Effector memory CD4-positive, alpha-beta T cell (primary cell): ENCODE measurements around the gene DCAF4.
A peak's percentile ranks its signal among the peaks of the same experiment; 100 is the strongest.

Experiments used
- DNase-seq, 3 donors: peaks; one replicate each; pipeline ENCODE4 v3.0.0-alpha.2; 2020
- H3K27ac ChIP-seq: 2 replicates; pipeline ENCODE4 v1.7.0; 2013; ENCODE audit warnings: mild to moderate bottlenecking, low read length, moderate library complexity; ENCODE audit not compliant: insufficient read depth, poor library complexity, severe bottlenecking
- H3K27me3 ChIP-seq: replicated peaks from 2 replicates; pipeline ENCODE4 v1.7.0; 2013; ENCODE audit warnings: mild to moderate bottlenecking, low read length; ENCODE audit not compliant: insufficient read depth, control insufficient read depth, poor library complexity, severe bottlenecking
- H3K36me3 ChIP-seq: 2 replicates; pipeline ENCODE4 v1.7.0; 2013; ENCODE audit warnings: mild to moderate bottlenecking, low read length, moderate library complexity; ENCODE audit not compliant: control insufficient read depth, insufficient read depth
- H3K4me1 ChIP-seq: 2 replicates; pipeline ENCODE4 v1.7.0; 2013; ENCODE audit warnings: low read length, mild to moderate bottlenecking; ENCODE audit not compliant: control insufficient read depth, insufficient read depth, poor library complexity, severe bottlenecking
- H3K4me3 ChIP-seq: 2 replicates; pipeline ENCODE4 v1.7.0; 2013; ENCODE audit warnings: low read length, low read depth, mild to moderate bottlenecking; ENCODE audit not compliant: insufficient read depth, poor library complexity, severe bottlenecking
- H3K9me3 ChIP-seq: 2 replicates; pipeline ENCODE4 v1.7.0; 2013; ENCODE audit warnings: mild to moderate bottlenecking, low read length, moderate library complexity; ENCODE audit not compliant: control insufficient read depth

Gene DCAF4

GRCh38 chr14:72893636-72894322 is 32.5 kb upstream of the DCAF4 start, which contains the start of gene DPF3:
TSS of gene DPF3 (minus strand) at chr14:72894101. CDS start at chr14:72894088, 13 bp downstream.
- H3K27me3 ChIP-seq, result peaks cover 18% of the 10 kb centered on the region
- peak within 1 kb of the TSS; percentile 91 for H3K4me3 ChIP-seq
- H3K9me3 ChIP-seq, result no peaks in the 10 kb centered on the region
- H3K4me1 ChIP-seq, result peaks cover 10% of the 10 kb centered on the region
- peak within 1 kb of the TSS; percentile 25 for H3K27ac ChIP-seq
- no peaks in the 10 kb centered on the region for H3K36me3 ChIP-seq
- DNase-seq, result peak; percentile 86 to 91 (median 89)

- Histone ChIP-seq H3K36me3 (no peaks in the 10 kb centered on the region), H3K4me1 (peaks cover 10% of the 10 kb centered on the region), H3K27me3 (peaks cover 18% of the 10 kb centered on the region), H3K4me3 (peak overlapping the region; percentile 91), H3K27ac (no peak overlapping the region), H3K9me3 (no peaks in the 10 kb centered on the region)
- no peak for DNase-seq
Observed at GRCh38 chr14:72894323-72894622, 32.0 kb upstream of the DCAF4 start.

- no peaks in the 10 kb centered on the region for H3K36me3 ChIP-seq
- peaks cover 18% of the 10 kb centered on the region for H3K27me3 ChIP-seq
- no peak overlapping the region for H3K27ac ChIP-seq
- H3K4me1 ChIP-seq, result peaks cover 10% of the 10 kb centered on the region
- H3K4me3 ChIP-seq, result peak overlapping the region; percentile 91
- no peak for DNase-seq
- H3K9me3 ChIP-seq, result no peaks in the 10 kb centered on the region
Observed at GRCh38 chr14:72894623-72895378, 31.5 kb upstream of the DCAF4 start.

GRCh38 chr14:72898448-72898847 is 27.8 kb upstream of the DCAF4 start:
- Histone ChIP-seq H3K9me3 (no peaks in the 10 kb centered on the region), H3K27me3 (peaks cover 10% of the 10 kb centered on the region), H3K27ac (no peak overlapping the region), H3K4me3 (no peak overlapping the region), H3K4me1 (no peaks in the 10 kb centered on the region), H3K36me3 (no peaks in the 10 kb centered on the region)
- DNase-seq, result no peak

- Histone ChIP-seq H3K27ac (no peak overlapping the region), H3K4me1 (no peaks in the 10 kb centered on the region), H3K4me3 (no peak overlapping the region), H3K27me3 (no peaks in the 10 kb centered on the region), H3K9me3 (no peaks in the 10 kb centered on the region), H3K36me3 (no peaks in the 10 kb centered on the region)
- DNase-seq, result no peak
Observed at GRCh38 chr14:72901361-72901760, 24.9 kb upstream of the DCAF4 start.

GRCh38 chr14:72902801-72903530 is 23.3 kb upstream of the DCAF4 start:
- DNase-seq, result no peak
- no peaks in the 10 kb centered on the region for H3K36me3 ChIP-seq

GRCh38 chr14:72903716-72904115 is 22.5 kb upstream of the DCAF4 start:
- H3K36me3 ChIP-seq, result no peaks in the 10 kb centered on the region
- H3K27ac ChIP-seq, result no peak overlapping the region
- H3K9me3 ChIP-seq, result no peaks in the 10 kb centered on the region
- no peaks in the 10 kb centered on the region for H3K4me1 ChIP-seq
- no peak overlapping the region for H3K4me3 ChIP-seq
- no peak for DNase-seq
- no peaks in the 10 kb centered on the region for H3K27me3 ChIP-seq

More at GRCh38 chr14:72902801-72903530, 23.3 kb upstream of the DCAF4 start:
- no peak overlapping the region for H3K27ac ChIP-seq
- no peak overlapping the region for H3K4me3 ChIP-seq
- H3K4me1 ChIP-seq, result no peaks in the 10 kb centered on the region
- no peaks in the 10 kb centered on the region for H3K27me3 ChIP-seq
- H3K9me3 ChIP-seq, result no peaks in the 10 kb centered on the region

- no peak for DNase-seq
- H3K9me3 ChIP-seq, result no peaks in the 10 kb centered on the region
- H3K4me3 ChIP-seq, result no peak overlapping the region
- no peaks in the 10 kb centered on the region for H3K4me1 ChIP-seq
- H3K27me3 ChIP-seq, result no peaks in the 10 kb centered on the region
- H3K27ac ChIP-seq, result no peak overlapping the region
- H3K36me3 ChIP-seq, result no peaks in the 10 kb centered on the region
Observed at GRCh38 chr14:72904218-72904617, 22.0 kb upstream of the DCAF4 start.

- H3K4me3 ChIP-seq, result no peak overlapping the region
- H3K27me3 ChIP-seq, result no peaks in the 10 kb centered on the region
- no peaks in the 10 kb centered on the region for H3K4me1 ChIP-seq
- H3K9me3 ChIP-seq, result no peaks in the 10 kb centered on the region
- no peaks in the 10 kb centered on the region for H3K36me3 ChIP-seq
- DNase-seq, result peak in 2 of 3 donors; percentile 34 to 42
- H3K27ac ChIP-seq, result no peak overlapping the region
Observed at GRCh38 chr14:72904840-72905561, 21.3 kb upstream of the DCAF4 start.
